ENCODE measurements around the gene TMEM175.

- TF ChIP-seq POLR2A (IDR thresholded peaks at IDR 0.05; ENCODE audit: low read length) (no peak), GATA1 (IDR thresholded peaks at IDR 0.05; ENCODE audit: low read depth, low read length) (no peak)
Measured at GRCh38 chr4:885353-885752, 46.9 kb upstream of the TMEM175 start.
